Uterus (tissue), 2 donors: ENCODE results near the gene PLCL2.

ENCODE experiments used
- CTCF ChIP-seq, 4 experiments: fragments of 200-600 bp in 2 of 4; fragments of 450-650 bp in 2 of 4; sonication (generic) in 2 of 4; IDR thresholded peaks; one replicate each; pipeline ENCODE4 v1.5.1; 2016 to 2019; ENCODE audit warnings: antibody characterized with exemption in 4 of 4, mild to moderate bottlenecking in 2 of 4, moderate library complexity in 1 of 4
- POLR2A ChIP-seq, 2 donors: fragments of 450-650 bp; IDR thresholded peaks; one replicate each; pipeline ENCODE4 v1.6.1; 2016; ENCODE audit warnings: antibody characterized with exemption in 2 of 2, mild to moderate bottlenecking in 1 of 2, moderate library complexity in 1 of 2

GRCh38 chr3:16886303-16886683 lies 1.5 kb downstream of the PLCL2 start:
- no peak for TF ChIP-seq CTCF (IDR thresholded peaks at IDR 0.05)
- TF ChIP-seq POLR2A (IDR thresholded peaks at IDR 0.05) = no peak
